Retinal pigment epithelial cell (primary cell): ENCODE measurements around the gene EPB41.
"Not testable (repeated sequence)": the region's sequence is repeated elsewhere in the genome, so short reads cannot be mapped to it uniquely, and the experiment has no call there.

Experiments used
- DNase-seq: peaks from one replicate; pipeline ENCODE4 v3.0.0-alpha.2; 2010; ENCODE audit warnings: low read depth
- H3K4me3 ChIP-seq: 2 replicates; pipeline ENCODE4 v1.5.1; 2011; ENCODE audit warnings: mild to moderate bottlenecking, low read length, control low read depth, moderate library complexity
- CTCF ChIP-seq: conservative IDR thresholded peaks from 2 replicates; pipeline ENCODE4 v1.5.1; 2011; ENCODE audit warnings: low read depth, low read length, control low read depth, inconsistent platforms

Gene EPB41

GRCh38 chr1:29064064-29064463 is 149.7 kb downstream of the EPB41 start:
- TF ChIP-seq CTCF: no peak
- no peak for DNase-seq
- no peak overlapping the region for H3K4me3 ChIP-seq

- TF ChIP-seq CTCF: no peak
- DNase-seq: no peak
- no peak overlapping the region for H3K4me3 ChIP-seq
Measured at GRCh38 chr1:29077155-29077554, 162.8 kb downstream of the EPB41 start.

GRCh38 chr1:29079916-29080629 is 165.7 kb downstream of the EPB41 start:
- not testable (repeated sequence) for H3K4me3 ChIP-seq, DNase-seq

GRCh38 chr1:29081201-29081600 is 166.8 kb downstream of the EPB41 start:
- no peak for TF ChIP-seq CTCF
- H3K4me3 ChIP-seq: no peak overlapping the region
- no peak for DNase-seq

- H3K4me3 ChIP-seq: no peak overlapping the region
- TF ChIP-seq CTCF: no peak
- DNase-seq: no peak
Measured at GRCh38 chr1:29082519-29082918, 168.2 kb downstream of the EPB41 start.

- no peak for TF ChIP-seq CTCF
- no peak for DNase-seq
- H3K4me3 ChIP-seq: no peak overlapping the region
Measured at GRCh38 chr1:29083317-29084195, 169.2 kb downstream of the EPB41 start.

GRCh38 chr1:29084196-29084521 is 169.8 kb downstream of the EPB41 start:
- DNase-seq: no peak
- no peak for TF ChIP-seq CTCF
- H3K4me3 ChIP-seq: no peak overlapping the region
